GM23338 (cell line): Measurements from ENCODE around the gene GOLGA8A. TPM values are rescaled to one million over a fixed set of nuclear protein-coding genes. Genes with fewer than 3 reads are reported as not detected.

Experiments used
- ATAC-seq: fragments of 200-7000 bp; cut with Tn5 transposase; 3 replicates; pipeline ENCODE4 v1.9.1; 2020
- DNase-seq: peaks from one replicate; pipeline ENCODE4 v3.0.0-alpha.2; 2015; ENCODE audit warnings: low spot score
- H2AFZ ChIP-seq: fragments of 200-600 bp; sonication (generic); 2 replicates; pipeline ENCODE4 v1.8.0; 2016; ENCODE audit warnings: antibody characterized with exemption, mild to moderate bottlenecking, moderate library complexity
- H3F3A ChIP-seq: fragments of 200-600 bp; sonication (generic); replicated peaks from 2 replicates; pipeline ENCODE4 v1.8.0; 2017; ENCODE audit warnings: antibody characterized with exemption, mixed run types, low read depth
- H3K27ac ChIP-seq: fragments of 200-600 bp; sonication (generic); 2 replicates; pipeline ENCODE4 v1.6.1; 2016; ENCODE audit warnings: low read depth
- H3K27me3 ChIP-seq: fragments of 200-600 bp; sonication (generic); 2 replicates; pipeline ENCODE4 v1.8.0; 2016; ENCODE audit warnings: mild to moderate bottlenecking, mixed run types, moderate library complexity; ENCODE audit not compliant: insufficient read depth
- H3K36me3 ChIP-seq: fragments of 200-600 bp; sonication (generic); 2 replicates; pipeline ENCODE4 v1.8.0; 2016; ENCODE audit warnings: mild to moderate bottlenecking; ENCODE audit not compliant: insufficient read depth
- H3K4me1 ChIP-seq: fragments of 200-600 bp; sonication (generic); 2 replicates; pipeline ENCODE4 v1.8.0; 2016; ENCODE audit warnings: mild to moderate bottlenecking, moderate library complexity; ENCODE audit not compliant: insufficient read depth
- H3K4me2 ChIP-seq: fragments of 200-600 bp; sonication (generic); 2 replicates; pipeline ENCODE4 v1.7.1; 2017; ENCODE audit warnings: mixed run types
- H3K4me3 ChIP-seq: fragments of 200-600 bp; sonication (generic); 2 replicates; pipeline ENCODE4 v1.6.1; 2016; ENCODE audit warnings: mixed run types
- H3K79me2 ChIP-seq: fragments of 200-600 bp; sonication (generic); replicated peaks from 2 replicates; pipeline ENCODE4 v1.8.0; 2017; ENCODE audit warnings: mild to moderate bottlenecking; ENCODE audit not compliant: insufficient read depth
- H3K9me2 ChIP-seq: fragments of 200-600 bp; sonication (generic); 2 replicates; pipeline ENCODE4 v1.8.0; 2017; ENCODE audit not compliant: insufficient read depth
- H4K20me1 ChIP-seq: fragments of 200-600 bp; sonication (generic); replicated peaks from 2 replicates; pipeline ENCODE4 v1.8.0; 2017; ENCODE audit warnings: mild to moderate bottlenecking; ENCODE audit not compliant: insufficient read depth
- H3K27ac Mint-ChIP-seq: 2 replicates; pipeline ENCODE4 v1.8.0; 2020; ENCODE audit warnings: inconsistent platforms, mild to moderate bottlenecking, moderate library complexity, mixed read lengths
- H3K27me3 Mint-ChIP-seq: 3 replicates; pipeline ENCODE4 v1.8.0; 2022; ENCODE audit warnings: low read depth, mild to moderate bottlenecking, moderate library complexity, mixed read lengths, inconsistent platforms; ENCODE audit not compliant: insufficient read depth, poor library complexity
- H3K36me3 Mint-ChIP-seq: 3 replicates; pipeline ENCODE4 v1.8.0; 2021; ENCODE audit warnings: low read depth, mild to moderate bottlenecking, inconsistent platforms, moderate library complexity, mixed read lengths
- H3K4me1 Mint-ChIP-seq: 3 replicates; pipeline ENCODE4 v1.8.0; 2020; ENCODE audit warnings: mild to moderate bottlenecking, inconsistent platforms, mixed read lengths
- H3K4me3 Mint-ChIP-seq: 3 replicates; pipeline ENCODE4 v1.8.0; 2021; ENCODE audit warnings: moderate library complexity, mild to moderate bottlenecking, inconsistent platforms, mixed read lengths
- H3K9me3 Mint-ChIP-seq: 3 replicates; pipeline ENCODE4 v1.8.0; 2020; ENCODE audit warnings: moderate library complexity, mild to moderate bottlenecking, inconsistent platforms, mixed read lengths
- CREB1 ChIP-seq: fragments of 250-450 bp; sonication (Bioruptor Pico); IDR thresholded peaks from 2 replicates; pipeline ENCODE4 v1.5.0; 2020; ENCODE audit warnings: low read depth, mild to moderate bottlenecking, moderate library complexity
- ETS1 ChIP-seq: IDR thresholded peaks from 2 replicates; pipeline ENCODE4 v1.6.1; 2016; ENCODE audit warnings: antibody characterized with exemption
- EZH2 ChIP-seq: fragments of 200-600 bp; sonication (generic); IDR thresholded peaks from one replicate; pipeline ENCODE4 v1.8.0; 2017; ENCODE audit warnings: antibody characterized with exemption, mild to moderate bottlenecking, low read depth; ENCODE audit not compliant: unreplicated experiment
- EZH2phosphoT487 ChIP-seq: fragments of 200-600 bp; sonication (generic); IDR thresholded peaks from one replicate; pipeline ENCODE4 v1.8.1; 2018; ENCODE audit warnings: antibody characterized with exemption; ENCODE audit not compliant: unreplicated experiment
- JUNB ChIP-seq: IDR thresholded peaks from one replicate; pipeline ENCODE4 v1.6.1; 2016; ENCODE audit warnings: antibody characterized with exemption; ENCODE audit not compliant: unreplicated experiment
- NANOG ChIP-seq: IDR thresholded peaks from 2 replicates; pipeline ENCODE4 v1.6.1; 2016; ENCODE audit warnings: antibody characterized with exemption, borderline replicate concordance
- STAT1 ChIP-seq: IDR thresholded peaks from one replicate; pipeline ENCODE4 v1.6.1; 2016; ENCODE audit warnings: antibody characterized with exemption; ENCODE audit not compliant: unreplicated experiment
- ZNF114 ChIP-seq: fragments of 250-450 bp; sonication (Bioruptor Pico); IDR thresholded peaks from 2 replicates; pipeline ENCODE4 v1.5.0; 2020; ENCODE audit warnings: mild to moderate bottlenecking, moderate library complexity
- ZNF331 ChIP-seq: fragments of 250-450 bp; sonication (Bioruptor Pico); IDR thresholded peaks from 2 replicates; pipeline ENCODE4 v1.5.0; 2020; ENCODE audit warnings: low read depth, mild to moderate bottlenecking, moderate library complexity
- polyA plus RNA-seq: library from polyadenylated mRNA; unstranded; fragments of >200 nt; fragmentation: Nextera tagmentation; extraction: Ambion mirVana; gene quantifications from 2 replicates; pipeline ENCODE4 v1.2.1, GENCODE V29; 2016
- total RNA-seq: library from RNA; depleted of rRNA; stranded (reverse); fragments of >200 nt; shearing (Covaris generic); gene quantifications from 2 replicates; pipeline ENCODE4 v1.2.3, GENCODE V29; 2014
- TF ChIP-seq, protein P1 (sequence below): fragments of 250-450 bp; sonication (Bioruptor Pico); IDR thresholded peaks from 2 replicates; pipeline ENCODE4 v1.5.0; 2020; ENCODE audit warnings: mild to moderate bottlenecking, moderate library complexity
- TF ChIP-seq, protein P2 (sequence below), 2 experiments: fragments of 200-600 bp in 1 of 2; sonication (generic) in 1 of 2; conservative IDR thresholded peaks; 2 replicates each; pipeline versions ENCODE4 v1.5.1 to v1.6.1; 2016 to 2017; ENCODE audit warnings: antibody characterized with exemption in 2 of 2, low read depth in 2 of 2, mild to moderate bottlenecking in 2 of 2, moderate library complexity in 1 of 2

Gene GOLGA8A
- total and polyA plus RNA-seq, 2 experiments from 2014 or later, result 5.0 to 6.1 TPM

DNA sequence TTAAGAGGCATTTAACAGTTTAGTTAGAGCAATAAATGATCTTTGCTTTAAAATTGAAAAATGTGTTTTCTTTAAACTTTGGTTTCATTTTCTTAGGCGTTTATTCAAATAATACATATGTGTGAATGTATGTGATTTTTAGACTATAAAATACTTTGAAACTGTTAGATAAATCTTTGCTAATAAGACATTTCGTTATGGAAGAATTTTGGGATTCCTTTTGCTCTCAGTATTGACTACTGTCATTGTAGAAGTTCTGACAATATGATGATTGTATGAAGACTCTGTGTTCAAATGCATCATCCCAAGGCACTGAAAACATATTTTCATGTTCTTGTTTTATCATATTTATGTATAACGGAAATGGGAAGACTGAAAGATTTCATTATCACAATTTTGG is 43.8 kb upstream of the GOLGA8A start:
- no peaks in the 10 kb centered on the region for H3K36me3 Mint-ChIP-seq
- H3K4me1 Mint-ChIP-seq, result peaks cover 6% of the 10 kb centered on the region
- Histone ChIP-seq H3K27me3 (no peaks in the 10 kb centered on the region), H3K4me2 (no peak overlapping the region), H3K79me2 (no peaks in the 10 kb centered on the region), H2AFZ (no peak overlapping the region), H3K4me3 (no peak overlapping the region), H3K36me3 (no peaks in the 10 kb centered on the region), H3K4me1 (no peaks in the 10 kb centered on the region; the same call in 1 of the 2 replicates), H3K9me2 (no peaks in the 10 kb centered on the region), H4K20me1 (no peaks in the 10 kb centered on the region), H3K27ac (no peak overlapping the region), H3F3A (no peaks in the 10 kb centered on the region)
- H3K4me3 Mint-ChIP-seq, result no peak overlapping the region
- no peak for TF ChIP-seq STAT1
- no peak for TF ChIP-seq ETS1
- no peaks in the 10 kb centered on the region for H3K9me3 Mint-ChIP-seq
- DNase-seq, result no peak
- ATAC-seq, result no peak
- no peak overlapping the region for H3K27ac Mint-ChIP-seq
- no peaks in the 10 kb centered on the region for H3K27me3 Mint-ChIP-seq

- Histone ChIP-seq H3K27ac (no peak overlapping the region), H3K27me3 (no peaks in the 10 kb centered on the region), H3K4me1 (no peaks in the 10 kb centered on the region; the same call in 1 of the 2 replicates), H3K36me3 (no peaks in the 10 kb centered on the region), H4K20me1 (no peaks in the 10 kb centered on the region), H3K4me2 (no peak overlapping the region), H3F3A (no peaks in the 10 kb centered on the region), H3K79me2 (no peaks in the 10 kb centered on the region), H3K4me3 (no peak overlapping the region), H2AFZ (no peak overlapping the region), H3K9me2 (no peaks in the 10 kb centered on the region)
- Mint-ChIP-seq H3K27ac (no peak overlapping the region), H3K4me1 (peaks cover 13% of the 10 kb centered on the region), H3K27me3 (peaks cover 2% of the 10 kb centered on the region), H3K4me3 (no peak overlapping the region), H3K9me3 (no peaks in the 10 kb centered on the region), H3K36me3 (no peaks in the 10 kb centered on the region)
- DNase-seq (no peak), ATAC-seq (no peak)
- TF ChIP-seq NANOG (no peak), ETS1 (no peak), EZH2 (no peak), CREB1 (no peak), ZNF114 (CRISPR knock-in tag) (no peak), ZNF331 (CRISPR knock-in tag) (no peak), JUNB (no peak), EZH2phosphoT487 (no peak)
- TF ChIP-seq, protein P1, sequence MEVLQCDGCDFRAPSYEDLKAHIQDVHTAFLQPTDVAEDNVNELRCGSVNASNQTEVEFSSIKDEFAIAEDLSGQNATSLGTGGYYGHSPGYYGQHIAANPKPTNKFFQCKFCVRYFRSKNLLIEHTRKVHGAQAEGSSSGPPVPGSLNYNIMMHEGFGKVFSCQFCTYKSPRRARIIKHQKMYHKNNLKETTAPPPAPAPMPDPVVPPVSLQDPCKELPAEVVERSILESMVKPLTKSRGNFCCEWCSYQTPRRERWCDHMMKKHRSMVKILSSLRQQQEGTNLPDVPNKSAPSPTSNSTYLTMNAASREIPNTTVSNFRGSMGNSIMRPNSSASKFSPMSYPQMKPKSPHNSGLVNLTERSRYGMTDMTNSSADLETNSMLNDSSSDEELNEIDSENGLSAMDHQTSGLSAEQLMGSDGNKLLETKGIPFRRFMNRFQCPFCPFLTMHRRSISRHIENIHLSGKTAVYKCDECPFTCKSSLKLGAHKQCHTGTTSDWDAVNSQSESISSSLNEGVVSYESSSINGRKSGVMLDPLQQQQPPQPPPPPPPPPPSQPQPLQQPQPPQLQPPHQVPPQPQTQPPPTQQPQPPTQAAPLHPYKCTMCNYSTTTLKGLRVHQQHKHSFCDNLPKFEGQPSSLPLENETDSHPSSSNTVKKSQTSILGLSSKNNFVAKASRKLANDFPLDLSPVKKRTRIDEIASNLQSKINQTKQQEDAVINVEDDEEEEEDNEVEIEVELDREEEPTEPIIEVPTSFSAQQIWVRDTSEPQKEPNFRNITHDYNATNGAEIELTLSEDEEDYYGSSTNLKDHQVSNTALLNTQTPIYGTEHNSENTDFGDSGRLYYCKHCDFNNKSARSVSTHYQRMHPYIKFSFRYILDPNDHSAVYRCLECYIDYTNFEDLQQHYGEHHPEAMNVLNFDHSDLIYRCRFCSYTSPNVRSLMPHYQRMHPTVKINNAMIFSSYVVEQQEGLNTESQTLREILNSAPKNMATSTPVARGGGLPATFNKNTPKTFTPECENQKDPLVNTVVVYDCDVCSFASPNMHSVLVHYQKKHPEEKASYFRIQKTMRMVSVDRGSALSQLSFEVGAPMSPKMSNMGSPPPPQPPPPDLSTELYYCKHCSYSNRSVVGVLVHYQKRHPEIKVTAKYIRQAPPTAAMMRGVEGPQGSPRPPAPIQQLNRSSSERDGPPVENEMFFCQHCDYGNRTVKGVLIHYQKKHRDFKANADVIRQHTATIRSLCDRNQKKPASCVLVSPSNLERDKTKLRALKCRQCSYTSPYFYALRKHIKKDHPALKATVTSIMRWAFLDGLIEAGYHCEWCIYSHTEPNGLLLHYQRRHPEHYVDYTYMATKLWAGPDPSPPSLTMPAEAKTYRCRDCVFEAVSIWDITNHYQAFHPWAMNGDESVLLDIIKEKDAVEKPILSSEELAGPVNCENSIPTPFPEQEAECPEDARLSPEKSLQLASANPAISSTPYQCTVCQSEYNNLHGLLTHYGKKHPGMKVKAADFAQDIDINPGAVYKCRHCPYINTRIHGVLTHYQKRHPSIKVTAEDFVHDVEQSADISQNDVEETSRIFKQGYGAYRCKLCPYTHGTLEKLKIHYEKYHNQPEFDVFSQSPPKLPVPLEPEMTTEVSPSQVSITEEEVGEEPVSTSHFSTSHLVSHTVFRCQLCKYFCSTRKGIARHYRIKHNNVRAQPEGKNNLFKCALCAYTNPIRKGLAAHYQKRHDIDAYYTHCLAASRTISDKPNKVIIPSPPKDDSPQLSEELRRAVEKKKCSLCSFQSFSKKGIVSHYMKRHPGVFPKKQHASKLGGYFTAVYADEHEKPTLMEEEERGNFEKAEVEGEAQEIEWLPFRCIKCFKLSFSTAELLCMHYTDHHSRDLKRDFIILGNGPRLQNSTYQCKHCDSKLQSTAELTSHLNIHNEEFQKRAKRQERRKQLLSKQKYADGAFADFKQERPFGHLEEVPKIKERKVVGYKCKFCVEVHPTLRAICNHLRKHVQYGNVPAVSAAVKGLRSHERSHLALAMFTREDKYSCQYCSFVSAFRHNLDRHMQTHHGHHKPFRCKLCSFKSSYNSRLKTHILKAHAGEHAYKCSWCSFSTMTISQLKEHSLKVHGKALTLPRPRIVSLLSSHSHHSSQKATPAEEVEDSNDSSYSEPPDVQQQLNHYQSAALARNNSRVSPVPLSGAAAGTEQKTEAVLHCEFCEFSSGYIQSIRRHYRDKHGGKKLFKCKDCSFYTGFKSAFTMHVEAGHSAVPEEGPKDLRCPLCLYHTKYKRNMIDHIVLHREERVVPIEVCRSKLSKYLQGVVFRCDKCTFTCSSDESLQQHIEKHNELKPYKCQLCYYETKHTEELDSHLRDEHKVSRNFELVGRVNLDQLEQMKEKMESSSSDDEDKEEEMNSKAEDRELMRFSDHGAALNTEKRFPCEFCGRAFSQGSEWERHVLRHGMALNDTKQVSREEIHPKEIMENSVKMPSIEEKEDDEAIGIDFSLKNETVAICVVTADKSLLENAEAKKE (CRISPR knock-in tag), result no peak
- TF ChIP-seq, protein P2, sequence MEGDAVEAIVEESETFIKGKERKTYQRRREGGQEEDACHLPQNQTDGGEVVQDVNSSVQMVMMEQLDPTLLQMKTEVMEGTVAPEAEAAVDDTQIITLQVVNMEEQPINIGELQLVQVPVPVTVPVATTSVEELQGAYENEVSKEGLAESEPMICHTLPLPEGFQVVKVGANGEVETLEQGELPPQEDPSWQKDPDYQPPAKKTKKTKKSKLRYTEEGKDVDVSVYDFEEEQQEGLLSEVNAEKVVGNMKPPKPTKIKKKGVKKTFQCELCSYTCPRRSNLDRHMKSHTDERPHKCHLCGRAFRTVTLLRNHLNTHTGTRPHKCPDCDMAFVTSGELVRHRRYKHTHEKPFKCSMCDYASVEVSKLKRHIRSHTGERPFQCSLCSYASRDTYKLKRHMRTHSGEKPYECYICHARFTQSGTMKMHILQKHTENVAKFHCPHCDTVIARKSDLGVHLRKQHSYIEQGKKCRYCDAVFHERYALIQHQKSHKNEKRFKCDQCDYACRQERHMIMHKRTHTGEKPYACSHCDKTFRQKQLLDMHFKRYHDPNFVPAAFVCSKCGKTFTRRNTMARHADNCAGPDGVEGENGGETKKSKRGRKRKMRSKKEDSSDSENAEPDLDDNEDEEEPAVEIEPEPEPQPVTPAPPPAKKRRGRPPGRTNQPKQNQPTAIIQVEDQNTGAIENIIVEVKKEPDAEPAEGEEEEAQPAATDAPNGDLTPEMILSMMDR (conservative IDR thresholded peaks at IDR 0.05; ENCODE audit: low read depth in 2 of 2), result no peak
Measured at GRCh38 chr15:34473840-34474239, 36.2 kb upstream of the GOLGA8A start.
